ENCODE data around the gene LRP1B.

The LRP1B gene

GRCh38 chr2:140770645-140771044 is 1360.2 kb downstream of the LRP1B start:
- no peak overlapping the region for H3K4me3 ChIP-seq (ENCODE audit: low read length)
- no peaks in the 10 kb centered on the region for H3K27me3 ChIP-seq (ENCODE audit: insufficient read depth, low read length)
- no peaks in the 10 kb centered on the region for H3K9me3 ChIP-seq (ENCODE audit: insufficient read depth, low read depth, low read length)
- H3K9ac ChIP-seq (ENCODE audit: low read depth, low read length): no peak overlapping the region
- no peak overlapping the region for H3K27ac ChIP-seq (ENCODE audit: low read depth, low read length)
- no peaks in the 10 kb centered on the region for H3K36me3 ChIP-seq (ENCODE audit: insufficient read depth, low read length)
- 100% methylated on average over 1 of the region's 1 CpG for WGBS
- no peaks in the 10 kb centered on the region for H3K4me1 ChIP-seq (ENCODE audit: insufficient read depth, low read length)

GRCh38 chr2:140761807-140762206 is 1369.0 kb downstream of the LRP1B start:
- WGBS: 96% methylated on average over 2 of the region's 2 CpGs
- H3K9me3 ChIP-seq (ENCODE audit: insufficient read depth, low read depth, low read length): no peaks in the 10 kb centered on the region
- H3K27ac ChIP-seq (ENCODE audit: low read depth, low read length): no peak overlapping the region
- no peak overlapping the region for H3K4me3 ChIP-seq (ENCODE audit: low read length)
- no peaks in the 10 kb centered on the region for H3K27me3 ChIP-seq (ENCODE audit: insufficient read depth, low read length)
- H3K9ac ChIP-seq (ENCODE audit: low read depth, low read length): no peak overlapping the region
- H3K4me1 ChIP-seq (ENCODE audit: insufficient read depth, low read length): no peaks in the 10 kb centered on the region
- H3K36me3 ChIP-seq (ENCODE audit: insufficient read depth, low read length): no peaks in the 10 kb centered on the region

- no peak overlapping the region for H3K9ac ChIP-seq (ENCODE audit: low read depth, low read length)
- no peaks in the 10 kb centered on the region for H3K9me3 ChIP-seq (ENCODE audit: insufficient read depth, low read depth, low read length)
- H3K27ac ChIP-seq (ENCODE audit: low read depth, low read length): no peak overlapping the region
- H3K4me3 ChIP-seq (ENCODE audit: low read length): no peak overlapping the region
- H3K4me1 ChIP-seq (ENCODE audit: insufficient read depth, low read length): no peaks in the 10 kb centered on the region
- H3K36me3 ChIP-seq (ENCODE audit: insufficient read depth, low read length): no peaks in the 10 kb centered on the region
- 100% methylated on average over 2 of the region's 3 CpGs for WGBS
- no peaks in the 10 kb centered on the region for H3K27me3 ChIP-seq (ENCODE audit: insufficient read depth, low read length)
These were observed 1371.2 kb downstream of the LRP1B start for GRCh38 chr2:140759426-140760156.

GRCh38 chr2:140747665-140748064 is 1383.2 kb downstream of the LRP1B start:
- no peak overlapping the region for H3K9ac ChIP-seq (ENCODE audit: low read depth, low read length)
- WGBS: 92% methylated on average over 1 of the region's 3 CpGs
- no peaks in the 10 kb centered on the region for H3K4me1 ChIP-seq (ENCODE audit: insufficient read depth, low read length)
- H3K36me3 ChIP-seq (ENCODE audit: insufficient read depth, low read length): no peaks in the 10 kb centered on the region
- no peak overlapping the region for H3K27ac ChIP-seq (ENCODE audit: low read depth, low read length)
- H3K27me3 ChIP-seq (ENCODE audit: insufficient read depth, low read length): no peaks in the 10 kb centered on the region
- H3K4me3 ChIP-seq (ENCODE audit: low read length): no peak overlapping the region
- H3K9me3 ChIP-seq (ENCODE audit: insufficient read depth, low read depth, low read length): no peaks in the 10 kb centered on the region

- Histone ChIP-seq H3K4me1 (ENCODE audit: insufficient read depth, low read length) (no peaks in the 10 kb centered on the region), H3K9me3 (ENCODE audit: insufficient read depth, low read depth, low read length) (no peaks in the 10 kb centered on the region), H3K4me3 (ENCODE audit: low read length) (no peak overlapping the region), H3K27me3 (ENCODE audit: insufficient read depth, low read length) (no peaks in the 10 kb centered on the region), H3K9ac (ENCODE audit: low read depth, low read length) (no peak overlapping the region), H3K27ac (ENCODE audit: low read depth, low read length) (no peak overlapping the region), H3K36me3 (ENCODE audit: insufficient read depth, low read length) (no peaks in the 10 kb centered on the region)
- WGBS: 84% methylated on average over 2 of the region's 2 CpGs
These were observed 1383.7 kb downstream of the LRP1B start for GRCh38 chr2:140747090-140747489.

DNA sequence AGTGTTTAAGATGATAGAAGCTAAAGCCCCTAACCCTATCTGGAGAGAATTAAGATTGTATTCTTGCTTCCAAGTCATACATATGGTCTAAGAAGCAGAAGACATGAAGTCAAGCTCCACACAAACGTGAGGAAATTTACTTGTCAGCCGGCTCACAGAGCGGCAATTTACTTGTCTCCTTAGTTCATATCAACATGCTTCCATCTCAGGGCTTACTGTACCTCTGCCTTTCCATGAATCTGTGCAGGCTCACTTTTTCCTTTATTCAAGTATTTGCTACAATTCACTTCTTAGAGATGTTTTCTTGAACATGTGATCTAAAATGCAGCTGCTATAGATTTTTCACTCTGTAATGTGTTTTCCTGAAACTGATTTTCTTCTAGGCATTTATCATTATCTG is 1386.4 kb downstream of the LRP1B start:
- H3K4me3 ChIP-seq (ENCODE audit: low read length): no peak overlapping the region
- H3K27ac ChIP-seq (ENCODE audit: low read depth, low read length): no peak overlapping the region
- H3K9me3 ChIP-seq (ENCODE audit: insufficient read depth, low read depth, low read length): no peaks in the 10 kb centered on the region
- no peak overlapping the region for H3K9ac ChIP-seq (ENCODE audit: low read depth, low read length)
- no peaks in the 10 kb centered on the region for H3K27me3 ChIP-seq (ENCODE audit: insufficient read depth, low read length)
- no peaks in the 10 kb centered on the region for H3K4me1 ChIP-seq (ENCODE audit: insufficient read depth, low read length)
- no peaks in the 10 kb centered on the region for H3K36me3 ChIP-seq (ENCODE audit: insufficient read depth, low read length)
- 93% methylated on average over 3 of the region's 3 CpGs for WGBS

- Histone ChIP-seq H3K4me1 (ENCODE audit: insufficient read depth, low read length) (no peaks in the 10 kb centered on the region), H3K36me3 (ENCODE audit: insufficient read depth, low read length) (no peaks in the 10 kb centered on the region), H3K27me3 (ENCODE audit: insufficient read depth, low read length) (no peaks in the 10 kb centered on the region), H3K9me3 (ENCODE audit: insufficient read depth, low read depth, low read length) (no peaks in the 10 kb centered on the region), H3K27ac (ENCODE audit: low read depth, low read length) (no peak overlapping the region), H3K9ac (ENCODE audit: low read depth, low read length) (no peak overlapping the region), H3K4me3 (ENCODE audit: low read length) (no peak overlapping the region)
- WGBS: 96% methylated on average over 1 of the region's 1 CpG
These were observed 1393.8 kb downstream of the LRP1B start for GRCh38 chr2:140737006-140737405.

DNA sequence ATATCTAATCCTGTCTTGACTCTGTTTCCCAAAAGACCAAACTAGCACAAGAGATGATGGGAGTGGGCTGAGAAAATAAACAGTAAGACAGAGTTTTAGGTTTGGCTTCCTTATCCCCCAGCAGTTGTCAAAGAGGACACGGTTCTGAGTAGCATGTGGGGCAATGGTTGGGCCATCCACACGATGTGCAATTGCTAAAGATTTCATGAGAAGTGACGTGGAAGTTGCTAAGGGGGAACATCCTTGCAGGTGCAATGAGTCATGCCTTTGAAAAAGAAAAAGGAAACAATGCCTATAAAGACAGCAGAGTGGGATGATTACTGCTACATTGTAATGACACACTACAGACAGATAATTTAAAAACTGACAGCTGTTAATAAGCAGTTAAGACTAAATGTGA is 1395.8 kb downstream of the LRP1B start:
- Histone ChIP-seq H3K27me3 (ENCODE audit: insufficient read depth, low read length) (no peaks in the 10 kb centered on the region), H3K4me3 (ENCODE audit: low read length) (no peak overlapping the region), H3K9ac (ENCODE audit: low read depth, low read length) (no peak overlapping the region), H3K36me3 (ENCODE audit: insufficient read depth, low read length) (no peaks in the 10 kb centered on the region), H3K4me1 (ENCODE audit: insufficient read depth, low read length) (no peaks in the 10 kb centered on the region), H3K27ac (ENCODE audit: low read depth, low read length) (no peak overlapping the region), H3K9me3 (ENCODE audit: insufficient read depth, low read depth, low read length) (no peaks in the 10 kb centered on the region)
- 83% methylated on average over 3 of the region's 3 CpGs for WGBS

DNA sequence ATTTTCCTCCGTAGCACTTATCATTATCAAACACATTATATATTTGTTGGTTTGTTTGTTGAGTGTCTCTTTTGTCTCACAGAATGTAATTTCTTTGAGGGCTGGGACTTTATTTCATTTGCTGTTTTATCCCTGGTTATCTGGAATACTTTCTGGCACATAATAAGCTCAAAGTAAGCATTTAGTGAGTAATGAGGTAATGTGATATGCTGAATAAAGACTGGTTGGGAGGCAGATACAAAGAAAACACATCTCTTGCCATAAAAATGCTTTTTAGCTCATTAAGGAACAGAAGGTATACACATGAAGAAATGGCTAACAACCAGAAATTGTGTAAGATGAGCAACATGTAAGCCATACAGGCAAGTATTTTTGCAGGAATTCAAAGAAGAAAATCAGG is 1411.8 kb downstream of the LRP1B start:
- no CpG with 5 or more reads among the region's 1 CpG for WGBS
- Histone ChIP-seq H3K36me3 (ENCODE audit: insufficient read depth, low read length) (no peaks in the 10 kb centered on the region), H3K9me3 (ENCODE audit: insufficient read depth, low read depth, low read length) (no peaks in the 10 kb centered on the region), H3K4me3 (ENCODE audit: low read length) (no peak overlapping the region), H3K9ac (ENCODE audit: low read depth, low read length) (no peak overlapping the region), H3K27me3 (ENCODE audit: insufficient read depth, low read length) (no peaks in the 10 kb centered on the region), H3K4me1 (ENCODE audit: insufficient read depth, low read length) (no peaks in the 10 kb centered on the region), H3K27ac (ENCODE audit: low read depth, low read length) (no peak overlapping the region)

GRCh38 chr2:140717481-140717880 is 1413.3 kb downstream of the LRP1B start:
- WGBS: 100% methylated on average over 2 of the region's 2 CpGs
- H3K9ac ChIP-seq (ENCODE audit: low read depth, low read length): no peak overlapping the region
- H3K4me3 ChIP-seq (ENCODE audit: low read length): no peak overlapping the region
- H3K4me1 ChIP-seq (ENCODE audit: insufficient read depth, low read length): no peaks in the 10 kb centered on the region
- H3K27ac ChIP-seq (ENCODE audit: low read depth, low read length): no peak overlapping the region
- no peaks in the 10 kb centered on the region for H3K9me3 ChIP-seq (ENCODE audit: insufficient read depth, low read depth, low read length)
- H3K27me3 ChIP-seq (ENCODE audit: insufficient read depth, low read length): no peaks in the 10 kb centered on the region
- no peaks in the 10 kb centered on the region for H3K36me3 ChIP-seq (ENCODE audit: insufficient read depth, low read length)

- no peaks in the 10 kb centered on the region for H3K4me1 ChIP-seq (ENCODE audit: insufficient read depth, low read length)
- no peak overlapping the region for H3K27ac ChIP-seq (ENCODE audit: low read depth, low read length)
- WGBS: 95% methylated on average over 2 of the region's 3 CpGs
- H3K27me3 ChIP-seq (ENCODE audit: insufficient read depth, low read length): no peaks in the 10 kb centered on the region
- no peaks in the 10 kb centered on the region for H3K9me3 ChIP-seq (ENCODE audit: insufficient read depth, low read depth, low read length)
- no peak overlapping the region for H3K9ac ChIP-seq (ENCODE audit: low read depth, low read length)
- H3K4me3 ChIP-seq (ENCODE audit: low read length): no peak overlapping the region
- H3K36me3 ChIP-seq (ENCODE audit: insufficient read depth, low read length): no peaks in the 10 kb centered on the region
These were observed 1416.2 kb downstream of the LRP1B start for GRCh38 chr2:140714586-140714985.

DNA sequence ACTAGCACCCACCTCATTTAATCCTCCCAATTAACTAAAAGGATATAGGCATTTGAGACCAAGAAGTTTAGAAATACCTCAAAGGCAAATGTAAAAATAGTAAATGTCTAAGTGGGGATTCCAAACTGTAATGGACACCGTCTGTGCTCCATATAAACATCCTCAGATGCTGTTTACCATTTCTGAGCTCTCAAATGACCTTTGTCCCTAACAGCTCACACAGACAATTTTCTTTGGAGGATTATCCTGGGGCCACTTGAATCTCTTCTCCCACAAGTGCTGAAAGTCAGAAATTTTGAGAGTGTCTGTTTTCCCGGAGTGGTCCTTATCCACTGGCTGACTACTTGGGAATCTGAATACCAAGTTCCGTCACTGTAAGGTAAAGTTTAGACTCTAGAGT is 1418.9 kb downstream of the LRP1B start:
- Histone ChIP-seq H3K4me1 (ENCODE audit: insufficient read depth, low read length) (no peaks in the 10 kb centered on the region), H3K9me3 (ENCODE audit: insufficient read depth, low read depth, low read length) (no peaks in the 10 kb centered on the region), H3K27ac (ENCODE audit: low read depth, low read length) (no peak overlapping the region), H3K9ac (ENCODE audit: low read depth, low read length) (no peak overlapping the region), H3K27me3 (ENCODE audit: insufficient read depth, low read length) (no peaks in the 10 kb centered on the region), H3K36me3 (ENCODE audit: insufficient read depth, low read length) (no peaks in the 10 kb centered on the region), H3K4me3 (ENCODE audit: low read length) (no peak overlapping the region)
- 95% methylated on average over 3 of the region's 3 CpGs for WGBS

Measured in HUES64 (cell line).